HCEC 1CT (cell line): Measurements from ENCODE around the gene BMPER.

ENCODE experiments used
- DNase-seq: peaks from one replicate; pipeline ENCODE4 v3.0.0-alpha.2; 2017

BMPER gene

DNA sequence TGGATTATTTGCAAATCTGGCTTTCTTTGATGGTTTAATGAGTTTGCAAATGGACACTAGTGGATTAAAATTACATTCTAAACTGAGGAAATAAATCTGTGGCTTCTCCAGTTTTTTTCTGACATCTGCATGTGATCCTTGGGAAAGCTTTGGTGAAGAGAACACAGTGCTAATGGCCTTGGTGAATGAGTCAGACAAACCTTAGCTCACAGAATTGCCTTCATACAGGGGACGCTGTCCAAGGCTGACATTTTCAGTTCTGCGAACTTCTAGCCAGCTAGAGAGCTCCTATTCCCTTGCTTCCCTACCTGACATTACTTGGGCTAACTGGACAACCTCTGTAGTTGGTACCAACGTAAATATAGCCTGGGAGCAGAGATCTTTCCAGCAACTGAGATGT, 21.2 kb downstream of the BMPER start:
- peak; percentile 17 for DNase-seq

DNA sequence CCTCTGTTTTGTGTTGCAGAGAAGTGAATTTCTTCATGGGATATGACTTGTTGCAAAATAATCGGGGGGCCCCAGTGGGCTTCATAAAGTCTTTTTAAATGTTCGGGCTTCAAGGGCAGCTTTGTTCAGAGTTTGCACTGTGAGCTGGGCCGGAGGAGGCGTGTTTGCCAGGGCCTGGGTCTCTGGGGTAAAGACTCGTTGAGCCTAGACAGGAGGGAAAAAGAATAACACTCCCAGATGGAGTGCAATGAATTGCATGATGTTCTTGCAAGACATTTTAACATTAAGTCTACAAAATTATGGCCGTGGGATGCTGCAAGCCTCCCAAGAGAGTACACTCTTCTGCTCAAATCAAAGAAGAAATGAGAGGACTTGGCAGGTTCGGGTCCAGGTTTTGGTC, 23.6 kb downstream of the BMPER start:
- DNase-seq = no peak

DNA sequence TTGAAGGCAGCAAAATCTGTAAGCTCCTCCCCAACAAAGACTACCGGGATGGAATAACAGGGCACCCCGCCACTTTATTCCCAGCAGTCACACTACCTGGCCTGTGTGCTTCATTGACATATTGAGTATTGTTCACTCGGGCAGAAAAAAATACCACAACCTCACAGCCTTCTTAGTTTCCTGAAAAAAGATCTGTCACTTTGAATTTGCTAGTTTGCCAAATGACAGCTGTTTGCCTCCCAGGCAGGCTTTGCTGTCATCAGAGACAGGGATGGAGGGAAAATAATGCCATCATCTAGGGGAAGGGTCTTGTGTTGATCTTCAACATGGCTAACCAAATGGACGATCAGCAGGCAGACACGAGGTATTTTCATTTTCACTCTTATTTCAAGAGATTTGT, 26.9 kb downstream of the BMPER start:
- no peak for DNase-seq

DNA sequence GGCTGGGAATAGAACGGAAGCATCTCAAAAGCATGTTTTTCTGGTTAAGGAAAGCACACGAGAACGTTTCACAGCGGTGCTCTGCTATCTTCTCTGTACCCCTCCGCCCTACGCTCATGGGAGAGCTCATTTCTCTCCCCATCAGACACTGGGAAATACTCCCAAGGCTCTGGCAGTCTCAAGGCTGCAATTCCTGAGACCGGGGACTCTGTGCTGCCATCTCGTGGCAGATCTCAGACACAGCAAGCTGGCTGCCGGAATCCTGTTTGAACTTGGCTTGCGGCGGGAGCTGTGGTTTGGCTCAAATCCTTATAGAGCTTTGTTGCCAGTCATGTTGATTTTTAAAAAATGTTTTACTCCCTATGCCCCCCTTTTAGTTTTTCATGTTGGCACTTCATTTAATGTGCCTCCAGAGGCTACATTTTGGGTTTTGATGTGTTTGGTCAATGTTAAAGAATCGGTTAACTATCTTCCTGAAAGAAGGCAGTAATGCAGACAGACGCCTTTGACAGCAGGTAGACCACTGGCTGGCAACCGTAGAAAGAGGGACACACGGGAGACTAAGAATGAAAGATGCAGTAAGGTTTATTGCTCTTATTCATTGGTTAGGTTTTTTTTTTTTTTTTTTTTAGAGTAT, 27.6 kb downstream of the BMPER start:
- DNase-seq = peak; percentile 88

DNA sequence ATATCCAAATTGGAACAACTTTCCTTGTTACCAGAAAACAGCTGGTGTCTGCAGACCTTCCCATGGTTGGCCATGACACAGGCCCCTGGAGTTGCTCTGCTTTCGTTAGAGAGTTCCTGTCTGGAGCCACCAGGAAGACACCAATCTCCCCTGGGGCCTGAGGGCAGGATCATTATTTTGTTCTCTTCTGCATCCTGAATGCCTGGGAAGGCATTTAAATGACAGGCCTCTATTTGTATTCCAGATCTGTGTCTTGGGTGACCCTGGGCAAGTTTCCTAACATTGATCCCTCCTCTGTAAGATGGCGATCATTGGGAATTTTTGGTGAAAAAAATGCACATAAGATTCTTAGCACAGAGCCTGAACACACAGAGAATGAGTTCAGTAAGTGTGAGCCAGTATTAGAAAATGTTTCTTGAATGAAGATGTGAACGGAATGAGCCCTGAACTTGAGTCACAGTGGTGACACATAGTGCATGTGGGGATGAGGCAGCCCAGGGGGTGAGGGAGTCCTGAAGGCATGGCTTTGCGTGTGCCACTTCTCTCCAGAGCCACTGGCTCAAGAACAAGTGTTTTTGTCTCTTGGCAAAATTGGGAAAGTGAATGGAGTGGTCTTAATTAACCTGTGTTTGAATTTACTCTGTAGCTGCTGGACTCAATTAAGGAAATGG, 28.4 kb downstream of the BMPER start:
- DNase-seq = peak; percentile 96

DNA sequence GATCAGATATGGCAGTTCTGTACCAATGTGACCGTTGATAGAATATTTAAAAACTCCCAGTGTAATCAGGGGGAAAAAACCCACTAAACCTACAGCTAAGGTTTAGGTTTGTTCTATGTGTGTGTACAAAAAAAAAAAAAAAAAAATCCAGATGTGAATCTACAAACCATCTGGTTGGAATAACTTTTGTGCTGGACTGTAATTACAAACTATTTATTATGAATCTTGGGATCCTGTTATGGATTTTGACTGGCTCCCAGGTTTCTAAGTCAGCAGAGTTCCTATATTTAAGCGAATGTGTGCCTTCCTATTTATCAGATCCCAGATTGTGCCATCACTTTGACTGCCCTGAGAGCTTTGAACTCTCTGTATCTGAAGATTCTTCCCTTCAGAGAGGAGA, 29.1 kb downstream of the BMPER start:
- no peak for DNase-seq

DNA sequence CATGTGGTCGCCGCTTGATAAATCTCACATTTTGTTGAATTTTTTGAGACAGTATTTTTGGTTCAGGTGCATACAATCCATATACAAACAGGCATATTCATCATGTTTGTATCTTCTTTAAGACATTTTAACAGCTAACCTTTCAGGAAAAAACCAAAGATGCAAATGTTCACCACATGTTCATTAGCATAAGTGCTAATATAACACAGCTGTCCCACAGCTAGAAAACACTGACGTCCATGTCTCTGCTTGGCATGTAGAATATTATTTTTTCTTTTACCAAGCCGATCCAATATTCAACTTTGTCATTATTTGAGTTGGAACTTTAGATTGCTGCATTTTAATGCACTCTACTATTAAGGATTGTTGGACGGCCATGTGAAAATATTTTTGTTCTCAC, 31.2 kb downstream of the BMPER start:
- DNase-seq = no peak

DNA sequence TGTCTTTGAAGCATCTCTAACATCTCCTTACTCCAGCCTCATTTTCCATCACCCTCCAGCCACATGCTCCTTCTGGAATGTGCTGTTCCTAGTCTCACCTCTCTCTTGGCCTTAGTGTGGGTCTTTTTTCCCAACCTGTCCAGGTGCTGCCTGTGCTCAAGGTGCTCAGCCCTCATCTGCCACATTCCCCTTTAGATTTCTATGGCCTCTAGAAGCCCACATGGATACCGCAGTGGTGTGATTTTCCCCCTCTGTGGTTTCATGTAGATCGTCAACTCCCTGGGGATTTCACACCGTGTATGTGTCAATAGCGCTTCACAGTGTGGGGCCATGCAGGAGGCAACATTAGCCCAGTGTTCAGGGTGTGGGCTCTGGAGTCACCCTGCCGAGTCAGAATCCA, 32.5 kb downstream of the BMPER start:
- no peak for DNase-seq

DNA sequence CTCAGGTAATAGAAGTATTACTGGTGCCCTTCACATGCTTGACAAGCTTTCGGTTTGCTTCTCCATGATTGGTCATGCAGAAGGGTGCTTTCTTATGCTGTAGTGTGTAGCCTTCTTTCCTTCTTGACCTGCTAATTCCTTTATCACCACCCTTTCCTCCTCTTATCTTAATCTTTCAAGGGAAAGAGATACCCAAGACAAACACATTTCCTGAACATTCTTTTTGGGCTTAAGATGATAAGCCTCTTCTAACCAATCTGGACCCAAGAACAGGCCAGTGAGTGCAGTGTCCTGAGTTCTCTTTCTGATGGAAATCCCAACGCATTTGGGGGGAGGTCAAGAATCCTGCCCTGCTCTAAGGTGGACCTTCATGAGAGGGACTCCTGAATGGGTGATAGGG, 33.8 kb downstream of the BMPER start:
- no peak for DNase-seq

DNA sequence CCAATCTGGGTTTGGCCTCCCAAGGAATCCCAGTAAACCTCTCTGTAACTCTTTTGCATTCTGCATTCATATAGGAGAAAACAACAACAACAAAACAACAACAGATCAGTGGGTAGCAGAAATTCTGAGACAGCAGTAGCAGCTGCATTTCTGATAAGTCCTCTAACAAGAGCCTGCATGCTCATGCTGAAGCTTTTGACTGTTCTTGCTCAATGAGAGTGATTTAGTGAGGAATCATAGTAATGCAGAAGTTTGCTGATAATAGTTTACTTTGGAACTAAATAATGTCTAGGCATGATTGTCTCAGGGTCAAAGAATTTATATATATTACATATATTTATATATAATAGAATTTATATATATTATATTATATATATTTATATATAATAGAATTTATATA, 35.2 kb downstream of the BMPER start:
- no peak for DNase-seq

DNA sequence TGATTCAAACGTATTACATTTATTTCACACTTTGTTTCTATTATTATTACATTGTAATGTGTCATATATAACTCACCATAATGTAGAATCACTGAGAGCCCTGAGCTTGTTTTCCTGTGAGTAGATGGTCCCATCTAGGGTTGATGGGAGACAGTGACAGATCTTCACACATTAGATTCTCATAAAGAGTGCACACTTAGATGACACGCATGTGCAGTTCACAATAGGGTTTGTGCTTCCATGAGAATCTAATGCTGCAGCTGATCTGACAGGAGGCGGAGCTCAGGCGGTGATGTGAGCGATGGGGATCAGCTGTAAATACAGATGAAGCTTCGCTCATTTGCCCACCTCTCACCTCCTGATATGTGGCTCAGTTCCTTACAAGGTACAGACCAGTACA, 36.1 kb downstream of the BMPER start:
- no peak for DNase-seq

DNA sequence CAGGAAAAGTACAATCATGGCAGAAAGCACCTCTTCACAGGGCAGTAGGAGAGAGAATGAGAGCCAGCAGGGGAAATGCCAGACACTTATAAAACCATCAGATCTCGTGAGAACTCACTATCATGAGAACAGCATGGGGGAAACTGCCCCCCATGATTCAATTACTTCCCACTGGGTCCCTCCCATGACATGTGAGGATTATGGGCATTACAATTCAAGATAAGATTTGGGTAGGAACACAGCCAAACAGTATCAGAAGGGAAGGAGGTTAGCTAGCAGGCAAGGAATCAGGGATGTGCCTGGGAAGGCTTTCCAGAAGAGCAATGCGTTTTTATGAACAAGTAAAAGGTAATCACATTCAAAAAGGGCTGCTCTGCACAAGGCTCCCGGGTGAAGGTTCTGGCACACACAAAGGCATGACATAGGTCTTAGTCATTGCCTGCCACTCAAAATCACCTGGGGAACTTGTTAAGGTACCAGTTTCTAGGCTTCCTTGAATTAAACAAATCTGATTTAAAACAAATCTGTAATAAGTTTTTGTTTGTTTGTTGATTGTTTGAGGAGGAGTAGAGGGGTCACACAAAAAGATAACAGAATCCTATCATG, 40.9 kb downstream of the BMPER start:
- DNase-seq = no peak

DNA sequence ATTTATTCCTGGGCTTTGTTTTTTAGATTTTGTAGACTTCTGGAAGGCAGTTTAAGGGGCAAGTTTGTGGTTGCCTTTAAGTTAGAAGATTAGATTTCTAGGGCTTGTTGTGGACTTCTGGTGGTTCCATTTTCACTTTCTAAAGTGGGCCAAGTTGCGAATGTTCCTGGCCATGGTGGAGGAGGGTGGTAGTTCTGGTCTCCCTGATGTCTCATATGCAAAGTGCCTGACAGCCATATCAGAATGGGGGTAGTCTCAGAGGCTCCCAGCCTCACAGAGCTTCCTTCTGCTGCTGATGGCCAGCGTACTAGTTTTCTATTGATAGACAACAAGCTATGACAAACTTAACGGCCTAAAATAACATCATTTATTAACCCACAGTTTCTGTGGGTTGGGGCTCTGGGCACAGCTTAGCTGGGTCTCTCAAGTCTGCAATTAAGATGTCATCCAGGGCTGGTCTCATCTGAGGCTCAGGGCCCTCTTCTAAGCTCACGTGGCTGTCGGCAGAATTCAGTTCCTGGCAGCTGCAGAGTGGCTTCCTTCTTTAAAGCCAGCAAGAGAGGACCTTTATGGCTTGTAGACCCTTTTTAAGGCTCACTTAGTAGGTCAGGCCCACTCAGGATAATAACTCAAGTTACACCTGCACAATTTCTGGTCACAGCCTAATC, 44.8 kb downstream of the BMPER start:
- no peak for DNase-seq

DNA sequence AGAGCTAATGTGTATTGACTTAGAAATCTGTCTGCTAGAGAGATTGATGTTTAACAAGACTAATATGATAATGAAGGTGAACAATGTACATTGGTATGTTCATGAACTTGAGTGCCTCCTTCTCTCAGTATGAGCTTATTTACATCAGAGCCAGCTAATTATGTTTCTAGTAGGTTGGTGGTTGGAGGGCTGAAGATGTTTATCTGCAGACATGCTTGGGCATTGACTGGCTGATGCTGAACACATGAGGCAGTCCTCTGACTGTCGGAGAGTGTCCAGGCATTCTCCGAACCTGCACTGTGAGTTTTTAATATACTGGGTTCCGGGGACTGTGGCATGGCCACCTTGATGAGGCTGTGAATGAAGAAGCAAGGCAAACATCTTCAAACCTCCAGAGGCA, 47.5 kb downstream of the BMPER start:
- no peak for DNase-seq

DNA sequence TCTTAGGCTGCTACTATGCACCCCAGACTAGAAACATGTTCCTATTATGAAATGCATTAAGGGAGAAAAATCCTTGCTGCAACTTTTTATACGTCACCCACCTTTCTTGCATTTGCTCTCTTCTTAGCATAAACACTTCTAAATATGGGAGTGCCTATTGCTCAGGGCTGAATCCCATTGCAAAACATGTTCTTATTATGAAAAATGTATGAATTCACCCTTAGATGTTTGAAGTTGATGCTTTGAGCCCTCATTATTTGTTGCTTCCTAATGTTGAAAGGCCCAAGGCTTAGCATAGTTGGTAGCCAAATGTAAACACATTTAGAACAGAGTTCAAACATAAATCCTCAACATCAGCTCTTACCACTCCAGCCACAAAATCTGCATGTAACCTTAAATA, 52.8 kb downstream of the BMPER start:
- no peak for DNase-seq

DNA sequence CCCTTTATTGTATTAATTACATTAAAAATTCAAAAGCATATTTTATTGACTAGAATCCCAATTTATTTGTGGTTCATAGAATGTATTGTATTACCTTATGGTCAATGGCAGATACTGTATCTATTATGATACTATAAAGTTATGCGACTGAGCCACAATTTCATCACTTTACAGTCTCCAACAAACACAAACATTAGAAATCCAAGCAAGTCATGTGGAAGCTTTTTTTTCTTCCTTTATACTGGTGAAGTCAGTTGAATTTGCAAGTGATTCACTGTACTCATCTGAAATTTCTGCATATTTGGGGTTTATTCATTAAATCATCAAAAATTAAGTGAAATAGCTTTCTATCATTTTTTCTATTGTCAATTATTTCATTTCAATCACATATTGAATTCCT, 54.3 kb downstream of the BMPER start:
- DNase-seq = no peak

DNA sequence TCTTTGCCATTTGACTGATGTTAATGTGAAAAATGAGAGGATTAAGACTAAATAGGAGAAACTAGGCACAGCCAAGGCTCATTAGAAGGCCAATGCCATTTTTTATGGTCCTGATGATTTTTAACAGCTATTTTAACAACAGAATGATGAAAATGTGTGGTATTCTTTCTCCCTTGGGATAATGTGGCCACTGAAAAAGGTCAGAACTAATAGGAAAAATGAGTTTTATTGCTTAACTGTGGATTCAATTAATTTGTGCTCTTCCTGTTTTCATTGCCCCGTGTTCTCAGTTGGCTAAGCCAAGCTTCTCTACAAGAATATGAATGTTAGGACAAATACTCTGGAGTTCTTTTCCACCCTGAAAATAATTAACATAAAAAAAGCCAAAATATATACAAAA, 56.6 kb downstream of the BMPER start:
- DNase-seq = no peak

DNA sequence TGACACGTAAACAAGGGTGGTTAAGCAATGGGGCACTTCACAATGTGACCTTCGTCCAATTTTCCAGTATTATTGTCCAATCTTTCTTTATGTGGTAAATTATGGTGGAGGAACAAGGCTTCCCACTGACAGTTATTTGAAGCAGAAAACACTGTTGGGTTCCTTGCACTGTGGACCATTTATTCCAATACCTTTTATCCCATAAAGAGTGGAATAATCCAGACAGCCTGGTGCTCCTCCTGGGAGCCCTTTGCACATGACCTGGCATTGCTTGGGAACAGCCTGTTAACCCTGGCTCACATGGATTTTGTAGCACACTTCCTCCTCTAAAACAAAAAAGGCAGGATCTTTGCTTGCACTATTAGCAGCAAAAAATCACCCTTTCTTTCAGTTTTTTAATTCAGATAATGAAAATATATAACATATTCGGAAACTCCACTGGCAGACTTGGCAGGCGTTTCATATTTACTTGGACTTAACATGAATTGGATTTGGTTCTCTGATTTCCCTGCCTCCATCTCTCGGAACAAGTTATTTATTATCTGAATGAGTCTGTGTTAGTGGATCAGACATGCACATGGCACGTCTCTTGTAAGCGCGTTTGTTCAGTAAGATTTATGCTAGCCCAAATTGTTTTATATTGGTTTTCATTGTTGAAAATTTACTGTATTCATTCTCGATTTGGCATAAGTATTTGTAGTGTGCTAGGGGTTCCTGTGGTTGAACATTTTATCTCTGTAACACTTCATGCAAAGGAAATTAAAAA, 59.3 kb downstream of the BMPER start:
- DNase-seq = no peak

DNA sequence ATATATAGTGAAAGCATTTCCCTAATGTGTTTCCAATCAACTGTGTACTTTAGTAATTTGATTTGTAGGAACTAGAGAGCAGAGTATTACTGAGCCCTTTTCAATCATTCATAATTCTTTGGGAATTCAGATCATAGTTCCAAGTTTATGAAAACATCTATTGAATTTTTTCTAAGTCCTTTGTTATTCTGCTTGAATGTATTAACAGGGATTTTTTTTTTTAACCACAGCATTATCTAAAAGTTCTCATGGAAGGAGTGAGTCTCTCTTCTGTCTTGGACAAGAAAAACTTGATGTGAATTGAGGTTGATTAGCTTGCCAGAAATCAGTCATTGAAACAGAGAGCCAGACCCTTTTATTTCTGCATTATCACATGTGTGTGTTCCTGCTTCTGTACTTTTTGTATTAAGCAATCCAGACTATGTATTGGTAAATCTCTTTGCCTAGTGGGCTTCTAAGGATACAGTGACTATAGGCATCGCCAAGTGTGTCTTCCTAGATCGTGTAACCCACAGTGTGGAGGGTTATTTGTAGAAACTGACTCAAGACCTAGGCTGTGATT, 59.9 kb downstream of the BMPER start:
- no peak for DNase-seq

DNA sequence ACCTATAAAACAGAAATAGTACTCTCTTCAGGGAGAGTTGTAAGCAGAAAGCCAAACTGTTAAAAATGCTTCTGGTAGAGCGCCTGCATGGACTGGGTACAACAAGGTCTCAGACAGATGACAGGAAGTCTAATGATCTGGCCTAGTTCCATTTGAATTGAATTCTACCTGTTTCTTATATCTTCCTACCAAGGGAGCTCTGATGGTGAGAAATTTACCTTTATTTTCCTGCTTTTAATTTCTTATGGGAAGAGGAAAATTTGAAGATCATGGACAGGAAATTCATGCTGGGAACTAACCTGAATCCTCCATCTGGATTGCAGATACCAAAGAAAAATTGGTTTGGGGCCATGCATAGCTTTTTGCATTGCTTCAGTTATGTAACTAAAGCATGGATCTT, 63.3 kb downstream of the BMPER start:
- DNase-seq = no peak

DNA sequence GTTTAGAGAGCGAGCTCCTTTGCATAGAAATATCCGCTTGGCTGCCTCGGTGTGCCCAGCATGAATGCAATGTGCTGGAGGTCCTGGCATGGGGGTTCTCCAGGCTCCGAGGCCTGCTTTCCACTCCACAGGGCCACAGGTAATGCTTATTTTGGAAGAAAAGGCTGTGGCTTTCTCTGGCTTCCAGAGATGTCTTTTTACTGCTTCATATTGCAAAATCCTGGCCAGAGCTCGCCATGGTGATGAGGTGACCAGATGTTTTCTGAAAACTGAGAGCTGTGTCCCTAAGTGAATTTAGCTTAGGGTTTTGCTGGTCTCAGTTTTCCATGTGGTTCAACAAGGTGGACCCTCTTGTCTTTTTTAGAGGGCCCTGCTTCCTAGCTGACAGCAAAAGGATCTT, 65.2 kb downstream of the BMPER start:
- no peak for DNase-seq

DNA sequence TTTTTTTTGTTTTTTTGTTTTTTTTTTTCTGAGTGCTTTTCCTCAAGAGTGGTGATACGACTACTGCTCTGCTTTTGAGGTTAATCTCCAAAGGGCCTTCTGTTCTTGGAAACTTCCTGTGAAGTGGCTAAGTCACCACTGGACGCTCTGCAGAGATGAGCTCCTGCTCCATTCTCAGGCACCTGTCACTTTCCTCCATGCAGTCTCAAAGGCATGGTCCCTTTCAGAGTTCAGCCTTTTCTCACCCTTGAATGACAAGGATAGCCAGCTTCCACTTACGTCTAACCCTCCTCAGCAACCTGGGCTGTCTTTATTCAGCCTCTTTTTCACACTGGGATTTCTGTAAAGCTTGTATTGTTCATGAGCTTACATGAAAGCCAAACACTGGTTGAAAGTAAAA, 65.8 kb downstream of the BMPER start:
- no peak for DNase-seq
